ENCODE data around the gene ZNF672.

The ZNF672 gene

GRCh38 chr1:248812736-248813425 lies 25.1 kb upstream of the ZNF672 start:
- CTCF ChIA-PET, result interaction anchor here (1.3 to 10.8 kb wide), 6 partner anchors 8 to 194 kb away, joined by 3 to 242 read pairs (median 4); partner anchors contain the start of gene SH3BP5L
- POLR2A ChIA-PET, result no interaction called here
- no peak for DNase-seq (ENCODE audit: extremely low spot score)
- no peak for TF ChIP-seq CTCF (IDR thresholded peaks at IDR 0.05; ENCODE audit: control extremely low read depth, extremely low read depth, low read depth, missing control alignments)

- DNase-seq (ENCODE audit: extremely low spot score), result no peak
- ChIA-PET POLR2A (no interaction called here), CTCF (interaction anchor here (1.3 to 10.8 kb wide), 7 partner anchors 8 to 195 kb away, joined by 3 to 242 read pairs (median 4); partner anchors contain the start of gene SH3BP5L)
- TF ChIP-seq CTCF (IDR thresholded peaks at IDR 0.05; ENCODE audit: control extremely low read depth, extremely low read depth, low read depth, missing control alignments), result no peak
Measured at GRCh38 chr1:248813546-248813945, 24.5 kb upstream of the ZNF672 start.

- no peak for TF ChIP-seq CTCF (IDR thresholded peaks at IDR 0.05; ENCODE audit: control extremely low read depth, extremely low read depth, low read depth, missing control alignments)
- DNase-seq (ENCODE audit: extremely low spot score), result no peak
- POLR2A ChIA-PET, result no interaction called here
- CTCF ChIA-PET, result interaction anchor here (1.3 to 2.5 kb wide), 5 partner anchors 8 to 191 kb away, joined by 3 to 13 read pairs (median 3); no protein-coding TSS in a partner anchor
Measured at GRCh38 chr1:248814351-248814750, 23.7 kb upstream of the ZNF672 start.

- DNase-seq (ENCODE audit: extremely low spot score), result no peak
- no peak for TF ChIP-seq CTCF (IDR thresholded peaks at IDR 0.05; ENCODE audit: control extremely low read depth, extremely low read depth, low read depth, missing control alignments)
- CTCF ChIA-PET, result interaction anchor here (1.4 to 2.0 kb wide), 2 partner anchors 10 to 193 kb away, joined by 3 to 5 read pairs; partner anchors contain the start of gene SH3BP5L
- POLR2A ChIA-PET, result no interaction called here
Measured at GRCh38 chr1:248815407-248816034, 22.5 kb upstream of the ZNF672 start.

GRCh38 chr1:248816042-248816851 lies 21.8 kb upstream of the ZNF672 start:
- POLR2A ChIA-PET, result no interaction called here
- DNase-seq (ENCODE audit: extremely low spot score), result no peak
- CTCF ChIA-PET, result interaction anchor here (1.4 to 7.9 kb wide), 3 partner anchors 10 to 193 kb away, joined by 3 to 41 read pairs (median 5); partner anchors contain the start of gene SH3BP5L
- TF ChIP-seq CTCF (IDR thresholded peaks at IDR 0.05; ENCODE audit: control extremely low read depth, extremely low read depth, low read depth, missing control alignments), result no peak

GRCh38 chr1:248817065-248817464 lies 21.0 kb upstream of the ZNF672 start:
- TF ChIP-seq CTCF (IDR thresholded peaks at IDR 0.05; ENCODE audit: control extremely low read depth, extremely low read depth, low read depth, missing control alignments), result no peak
- POLR2A ChIA-PET, result no interaction called here
- no peak for DNase-seq (ENCODE audit: extremely low spot score)
- CTCF ChIA-PET, result interaction anchor here (2.0 to 7.9 kb wide), 2 partner anchors 9 to 11 kb away, joined by 5 to 41 read pairs; partner anchors contain the start of gene SH3BP5L

Measured in GM10248 (cell line).